NCI-H1436 (cell line): ENCODE results near the gene C1orf232.
A peak's percentile ranks its signal among the peaks of the same experiment; 100 is the strongest.

Source experiments
- DNase-seq: peaks from one replicate; lab custom pipeline; 2025; lab: John Stamatoyannopoulos, UW

Gene C1orf232

GRCh38 chr1:26168410-26169197, at the start of gene C1orf232:
Gene C1orf232, minus strand, starts transcription at chr1:26168963. Its CDS starts 464 bp downstream, at chr1:26168499.
- DNase-seq = peak; percentile 47

- DNase-seq = no peak
These were observed 46.5 kb upstream of the C1orf232 start for GRCh38 chr1:26215246-26215645.

- DNase-seq = no peak
These were observed 44.7 kb upstream of the C1orf232 start for GRCh38 chr1:26213335-26213905.

DNA sequence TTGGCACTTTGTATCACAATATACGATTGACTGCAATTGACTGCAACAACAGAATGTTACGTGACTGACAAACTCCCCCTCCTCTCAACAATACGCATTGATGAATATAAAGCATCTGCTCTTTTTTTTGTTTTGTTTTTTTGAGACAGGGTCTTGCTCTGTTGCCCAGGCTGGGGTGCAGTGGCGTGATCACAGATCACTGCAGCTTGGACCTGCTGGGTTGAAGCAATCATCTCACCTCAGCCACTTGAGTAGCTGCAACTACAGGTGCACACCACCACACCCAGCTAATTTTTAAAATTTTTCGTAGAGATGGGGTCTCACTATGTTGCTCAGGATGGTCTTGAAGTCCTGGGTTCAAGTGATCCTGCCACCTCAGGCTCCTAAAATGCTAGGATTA, 44.0 kb upstream of the C1orf232 start:
- no peak for DNase-seq

- no peak for DNase-seq
These were observed 41.5 kb upstream of the C1orf232 start for GRCh38 chr1:26210147-26210870.

DNA sequence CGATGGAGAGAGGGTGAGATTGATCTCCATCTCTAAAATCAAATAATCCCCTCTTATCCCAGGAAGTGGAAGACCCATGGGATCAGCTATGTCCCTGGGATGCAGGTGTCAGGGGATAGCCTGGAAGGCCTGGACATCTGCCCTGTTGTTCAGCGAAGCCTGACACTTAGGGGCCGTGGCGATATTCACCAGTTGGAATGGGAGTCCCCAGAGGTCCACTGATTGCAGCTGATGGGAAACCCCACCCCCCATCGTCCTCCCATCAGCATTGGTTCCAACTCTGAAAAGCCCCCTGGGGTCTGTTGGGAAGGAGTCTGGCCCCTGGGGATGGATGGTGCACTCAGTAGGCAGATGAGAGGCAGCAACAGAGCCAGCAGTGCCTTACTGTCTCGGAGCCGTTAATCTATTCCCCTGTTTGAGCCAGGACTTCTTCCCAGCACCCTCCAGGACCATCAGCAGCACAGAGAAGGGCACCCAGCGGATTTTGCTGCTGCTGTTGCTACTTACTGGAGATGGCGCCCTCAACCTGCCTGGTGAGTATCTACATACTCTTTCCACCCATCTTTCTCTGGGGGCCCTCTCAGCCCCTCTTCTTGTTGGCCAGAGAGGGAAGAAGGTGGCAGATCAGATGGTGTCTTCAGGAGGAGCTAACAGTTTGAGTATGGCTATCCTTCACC, 35.0 kb upstream of the C1orf232 start:
- DNase-seq = no peak

DNA sequence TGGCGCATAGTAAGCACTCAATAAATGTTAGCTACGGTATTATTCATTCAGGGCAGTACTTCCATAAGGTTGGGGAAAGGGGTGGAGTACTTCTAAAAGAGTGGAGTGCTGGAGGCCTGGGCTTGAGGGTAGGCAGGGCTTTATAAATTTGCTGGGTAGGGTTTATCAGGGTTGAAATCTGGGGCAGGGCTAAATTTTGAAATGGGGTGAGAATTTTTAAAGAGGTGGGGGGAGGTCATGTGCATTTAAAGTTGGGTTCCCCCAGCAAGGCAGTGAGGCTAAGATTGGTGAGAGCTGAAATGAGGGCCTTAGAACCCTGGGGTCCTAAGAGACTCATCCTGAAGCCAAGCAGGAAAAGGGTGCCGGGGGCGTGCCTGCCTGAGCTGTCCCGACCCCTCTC, 31.6 kb upstream of the C1orf232 start:
- no peak for DNase-seq

GRCh38 chr1:26197813-26198212, 29.1 kb upstream of the C1orf232 start:
- no peak for DNase-seq

DNA sequence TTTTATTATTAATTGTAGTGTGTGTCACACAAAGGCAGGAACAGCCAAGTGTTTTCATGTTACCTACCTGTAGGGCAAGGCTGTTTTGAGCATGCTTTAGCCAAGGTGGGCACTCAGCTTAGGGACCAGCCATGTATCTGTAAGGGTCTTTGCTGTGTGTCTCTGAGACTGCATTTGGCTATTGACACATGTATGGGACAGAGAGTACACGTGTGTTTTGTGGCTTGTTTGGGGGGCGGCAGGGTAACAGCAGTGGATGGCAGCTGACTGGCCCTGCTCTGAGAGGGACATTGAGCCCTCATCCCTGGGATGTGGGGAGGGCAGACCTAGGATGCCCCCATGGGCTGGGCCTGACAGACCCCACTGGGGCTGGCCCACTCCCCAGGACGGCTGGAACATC, 28.5 kb upstream of the C1orf232 start:
- DNase-seq = no peak

GRCh38 chr1:26195805-26196204, 27.0 kb upstream of the C1orf232 start:
- no peak for DNase-seq

- no peak for DNase-seq
These were observed 23.0 kb upstream of the C1orf232 start for GRCh38 chr1:26191739-26192138.

- peak; percentile 8 for DNase-seq
These were observed 21.7 kb upstream of the C1orf232 start, which contains the start of gene CATSPER4 for GRCh38 chr1:26190373-26190987. Gene CATSPER4, plus strand, starts transcription at chr1:26190602. Its CDS starts 26 bp downstream, at chr1:26190628.

DNA sequence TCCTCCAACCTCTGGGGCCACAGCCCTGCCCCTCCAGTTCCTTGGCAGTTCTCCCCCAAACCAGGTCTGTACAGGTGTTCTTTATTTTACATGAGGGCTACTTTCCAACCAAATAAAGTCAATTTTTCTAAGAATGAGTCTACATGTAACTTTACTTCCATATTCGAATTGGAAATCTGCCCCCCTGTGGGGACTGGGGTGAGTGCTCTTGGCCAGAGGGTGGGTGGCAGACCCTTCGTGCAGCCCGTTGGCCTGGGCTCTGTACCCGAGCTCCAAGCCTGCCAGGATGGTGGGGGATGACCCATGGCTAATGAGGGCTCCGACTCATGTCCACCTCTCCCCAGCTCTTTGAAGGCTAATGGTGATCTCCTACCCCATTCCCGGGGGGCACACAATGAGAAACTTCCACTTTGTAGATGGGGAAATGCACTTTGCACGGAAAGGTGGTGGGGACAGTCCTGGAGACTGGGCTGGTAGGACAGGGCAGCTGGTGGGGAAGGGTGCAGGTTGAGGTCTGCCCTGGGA, 21.1 kb upstream of the C1orf232 start:
- no peak for DNase-seq

- no peak for DNase-seq
These were observed 20.6 kb upstream of the C1orf232 start for GRCh38 chr1:26189331-26189730.

DNA sequence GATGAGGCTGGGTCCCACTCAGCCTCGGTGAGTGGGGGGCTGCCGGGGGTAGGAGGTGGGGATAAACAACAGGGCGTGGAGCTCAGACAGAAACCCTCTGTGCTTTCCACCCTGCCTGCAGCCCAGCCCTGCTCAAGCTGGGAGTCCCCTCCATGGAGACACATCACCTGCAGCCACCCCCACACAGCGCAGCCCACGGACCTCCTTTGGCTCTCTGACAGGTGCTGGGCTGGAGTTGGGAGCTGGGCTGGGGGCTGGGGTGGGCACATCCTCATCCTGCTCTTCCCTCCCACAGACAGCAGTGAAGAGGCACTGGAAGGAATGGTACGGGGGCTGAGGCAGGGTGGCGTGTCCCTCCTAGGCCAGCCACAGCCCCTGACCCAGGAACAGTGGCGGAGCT, 19.7 kb upstream of the C1orf232 start:
- no peak for DNase-seq

GRCh38 chr1:26187882-26188281, 19.1 kb upstream of the C1orf232 start:
- DNase-seq = no peak

GRCh38 chr1:26184883-26185282, 16.1 kb upstream of the C1orf232 start:
- no peak for DNase-seq

GRCh38 chr1:26184086-26184485, 15.3 kb upstream of the C1orf232 start:
- DNase-seq = no peak

DNA sequence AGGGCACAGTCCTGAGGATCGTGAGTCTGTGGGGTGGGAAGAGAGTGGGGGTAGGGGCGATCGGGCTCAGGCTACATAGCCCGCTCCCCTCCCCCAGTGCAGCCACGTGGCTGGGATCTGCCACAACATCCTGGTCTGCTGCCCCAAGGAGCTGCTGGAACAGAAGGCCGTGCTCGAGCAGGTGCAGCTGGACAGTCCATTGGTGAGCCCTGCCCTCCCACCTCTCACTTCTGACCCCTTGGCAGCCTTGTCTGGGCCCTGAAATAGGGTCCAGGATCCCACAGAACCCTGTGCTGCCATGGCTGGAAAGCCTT, 13.6 kb upstream of the C1orf232 start:
- DNase-seq = no peak

GRCh38 chr1:26181586-26182382, 13.0 kb upstream of the C1orf232 start:
- DNase-seq = no peak

GRCh38 chr1:26180010-26180506, 11.3 kb upstream of the C1orf232 start:
- no peak for DNase-seq
